Uterus (tissue), 2 donors: ENCODE measurements around the gene FNDC5.

ENCODE experiments used
- CTCF ChIP-seq, 4 experiments: fragments of 200-600 bp in 2 of 4; fragments of 450-650 bp in 2 of 4; sonication (generic) in 2 of 4; IDR thresholded peaks; one replicate each; pipeline ENCODE4 v1.5.1; 2016 to 2019; ENCODE audit warnings: antibody characterized with exemption in 4 of 4, mild to moderate bottlenecking in 2 of 4, moderate library complexity in 1 of 4
- POLR2A ChIP-seq, 2 donors: fragments of 450-650 bp; IDR thresholded peaks; one replicate each; pipeline ENCODE4 v1.6.1; 2016; ENCODE audit warnings: antibody characterized with exemption in 2 of 2, mild to moderate bottlenecking in 1 of 2, moderate library complexity in 1 of 2

GRCh38 chr1:32893198-32894018 is 22.7 kb upstream of the FNDC5 start:
- TF ChIP-seq CTCF (IDR thresholded peaks at IDR 0.05) (peak in 1 of 4 experiments; percentile 9), POLR2A (IDR thresholded peaks at IDR 0.05) (no peak)
